Measurements from ENCODE around the gene SLC44A3. TPM values are rescaled to one million over a fixed set of nuclear protein-coding genes. Genes with fewer than 3 reads are reported as not detected.

The SLC44A3 gene
- total RNA-seq, 2 experiments from 2014 or later: 0.37 to 0.52 TPM

- ChIA-PET POLR2A (no interaction called here), CTCF (no interaction called here)
- H3K27ac Mint-ChIP-seq: no peak overlapping the region
- H3K4me1 Mint-ChIP-seq: no peaks in the 10 kb centered on the region
- no peak overlapping the region for H3K4me3 Mint-ChIP-seq
- no peaks in the 10 kb centered on the region for H3K9me3 Mint-ChIP-seq
- H3K27me3 Mint-ChIP-seq: peaks cover 6% of the 10 kb centered on the region
- DNase-seq: no peak
- no peaks in the 10 kb centered on the region for H3K36me3 Mint-ChIP-seq (ENCODE audit: low read depth)
Observed at GRCh38 chr1:94894630-94895029, 74.5 kb downstream of the SLC44A3 start.

DNA sequence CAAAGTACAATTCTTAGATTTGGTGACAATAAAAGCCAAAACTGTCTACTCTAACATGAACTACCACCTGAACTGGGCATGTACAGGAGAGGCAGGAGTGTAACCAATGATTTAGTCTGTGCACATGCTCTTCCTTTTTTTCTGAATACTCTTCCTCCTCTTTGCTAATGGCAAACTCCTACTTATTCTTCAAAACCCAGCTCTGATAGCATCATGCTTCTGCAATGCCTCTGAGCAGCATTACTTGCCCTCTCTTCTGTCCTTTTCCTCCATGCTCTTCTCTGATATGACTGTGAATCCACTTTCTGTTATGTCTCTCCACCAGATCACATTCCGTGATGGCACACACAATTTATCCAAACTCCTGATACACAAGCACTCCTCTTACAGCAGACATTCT lies 75.4 kb downstream of the SLC44A3 start:
- Mint-ChIP-seq H3K27me3 (peaks cover 6% of the 10 kb centered on the region), H3K9me3 (no peaks in the 10 kb centered on the region), H3K4me1 (no peaks in the 10 kb centered on the region), H3K36me3 (ENCODE audit: low read depth) (no peaks in the 10 kb centered on the region), H3K27ac (no peak overlapping the region), H3K4me3 (no peak overlapping the region)
- no peak for DNase-seq
- POLR2A ChIA-PET: no interaction called here
- CTCF ChIA-PET: no interaction called here

DNA sequence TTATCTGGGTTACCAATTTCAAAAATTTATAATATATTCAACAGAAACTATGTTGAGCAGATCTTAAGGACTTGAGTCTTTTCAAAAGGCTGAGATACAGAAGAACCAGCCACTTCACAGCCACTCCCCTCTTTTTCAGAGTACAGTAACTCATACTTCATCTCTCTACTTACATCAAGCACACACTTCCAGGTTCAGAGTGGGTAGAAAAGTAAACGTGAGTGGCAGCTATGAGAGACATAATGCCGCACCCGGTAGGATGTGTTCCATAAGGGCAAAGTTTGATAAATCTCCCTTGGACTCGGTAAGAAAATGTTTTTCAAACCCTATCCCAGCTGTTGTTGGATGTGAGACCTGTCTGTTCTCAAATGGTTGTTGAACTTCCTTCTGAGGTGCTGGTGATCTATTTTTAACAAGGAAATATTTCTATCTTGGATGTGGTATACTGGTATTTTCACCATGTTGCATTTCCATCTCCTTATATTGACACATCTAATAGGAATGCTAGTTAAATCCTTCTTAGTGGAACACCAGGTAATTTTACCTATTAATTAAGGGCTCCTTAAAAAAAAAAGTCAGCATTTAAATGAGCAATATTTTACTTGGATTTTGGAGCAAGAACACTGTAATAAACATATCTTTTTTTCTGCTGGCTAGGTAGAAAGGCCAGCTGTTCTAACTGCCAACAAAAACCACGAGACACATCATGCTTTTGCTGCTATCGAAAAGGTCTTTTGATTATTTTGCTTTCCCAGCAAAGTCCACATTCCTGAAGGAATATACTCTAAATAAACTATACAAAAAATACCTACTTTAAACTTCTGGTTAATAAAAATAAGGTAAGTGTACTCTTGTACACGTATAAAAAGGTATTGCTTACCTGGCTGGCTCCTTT lies 78.6 kb downstream of the SLC44A3 start:
- H3K27ac Mint-ChIP-seq: no peak overlapping the region
- H3K4me3 Mint-ChIP-seq: no peak overlapping the region
- CTCF ChIA-PET: no interaction called here
- no peak for DNase-seq
- no peaks in the 10 kb centered on the region for H3K9me3 Mint-ChIP-seq
- no peaks in the 10 kb centered on the region for H3K4me1 Mint-ChIP-seq
- peaks cover 8% of the 10 kb centered on the region for H3K27me3 Mint-ChIP-seq
- H3K36me3 Mint-ChIP-seq (ENCODE audit: low read depth): no peaks in the 10 kb centered on the region
- POLR2A ChIA-PET: no interaction called here

- Mint-ChIP-seq H3K36me3 (ENCODE audit: low read depth) (no peaks in the 10 kb centered on the region), H3K4me3 (no peak overlapping the region), H3K27ac (no peak overlapping the region), H3K9me3 (no peaks in the 10 kb centered on the region), H3K27me3 (peaks cover 5% of the 10 kb centered on the region), H3K4me1 (no peaks in the 10 kb centered on the region)
- DNase-seq: no peak
- POLR2A ChIA-PET: no interaction called here
- CTCF ChIA-PET: no interaction called here
Observed at GRCh38 chr1:94899756-94900155, 79.6 kb downstream of the SLC44A3 start.

DNA sequence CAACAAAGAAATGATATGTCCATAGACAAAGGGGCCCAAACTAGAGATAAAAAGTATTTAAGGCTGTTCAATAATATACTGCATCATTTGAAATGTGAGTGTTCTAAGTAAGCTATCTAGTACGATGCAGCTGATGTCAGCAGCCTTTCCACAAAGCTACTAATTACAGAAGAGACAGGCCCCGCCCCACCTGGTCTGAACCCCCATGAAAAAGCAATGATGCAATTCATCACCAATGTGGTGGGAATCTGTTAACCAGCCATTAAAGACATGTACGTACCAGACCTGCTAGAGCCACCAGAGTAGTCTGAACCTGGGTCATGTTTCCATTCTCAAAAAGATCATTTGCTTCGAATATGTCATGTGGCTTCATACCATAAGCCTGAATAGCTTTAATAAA lies 81.7 kb downstream of the SLC44A3 start:
- no peaks in the 10 kb centered on the region for H3K9me3 Mint-ChIP-seq
- H3K36me3 Mint-ChIP-seq (ENCODE audit: low read depth): no peaks in the 10 kb centered on the region
- DNase-seq: no peak
- no peak overlapping the region for H3K4me3 Mint-ChIP-seq
- ChIA-PET CTCF (no interaction called here), POLR2A (no interaction called here)
- H3K27me3 Mint-ChIP-seq: peaks cover 2% of the 10 kb centered on the region
- H3K4me1 Mint-ChIP-seq: no peaks in the 10 kb centered on the region
- no peak overlapping the region for H3K27ac Mint-ChIP-seq

- H3K4me1 Mint-ChIP-seq: no peaks in the 10 kb centered on the region
Observed at GRCh38 chr1:94903280-94904009, 83.3 kb downstream of the SLC44A3 start.

GRCh38 chr1:94905207-94905606 lies 85.0 kb downstream of the SLC44A3 start:
- Mint-ChIP-seq H3K4me1 (no peaks in the 10 kb centered on the region), H3K36me3 (ENCODE audit: low read depth) (no peaks in the 10 kb centered on the region), H3K27ac (no peak overlapping the region), H3K4me3 (no peak overlapping the region), H3K27me3 (peaks cover 7% of the 10 kb centered on the region), H3K9me3 (no peaks in the 10 kb centered on the region)
- DNase-seq: no peak
- ChIA-PET CTCF (no interaction called here), POLR2A (no interaction called here)

More at GRCh38 chr1:94903280-94904009, 83.3 kb downstream of the SLC44A3 start:
- Mint-ChIP-seq H3K36me3 (ENCODE audit: low read depth) (no peaks in the 10 kb centered on the region), H3K4me3 (no peak overlapping the region), H3K27ac (no peak overlapping the region), H3K9me3 (no peaks in the 10 kb centered on the region), H3K27me3 (peaks cover 2% of the 10 kb centered on the region)
- ChIA-PET POLR2A (no interaction called here), CTCF (interaction anchor here (0.5 kb wide), 1 partner anchor 11 kb away, joined by 4 read pairs; no protein-coding TSS in a partner anchor)
- no peak for DNase-seq

DNA sequence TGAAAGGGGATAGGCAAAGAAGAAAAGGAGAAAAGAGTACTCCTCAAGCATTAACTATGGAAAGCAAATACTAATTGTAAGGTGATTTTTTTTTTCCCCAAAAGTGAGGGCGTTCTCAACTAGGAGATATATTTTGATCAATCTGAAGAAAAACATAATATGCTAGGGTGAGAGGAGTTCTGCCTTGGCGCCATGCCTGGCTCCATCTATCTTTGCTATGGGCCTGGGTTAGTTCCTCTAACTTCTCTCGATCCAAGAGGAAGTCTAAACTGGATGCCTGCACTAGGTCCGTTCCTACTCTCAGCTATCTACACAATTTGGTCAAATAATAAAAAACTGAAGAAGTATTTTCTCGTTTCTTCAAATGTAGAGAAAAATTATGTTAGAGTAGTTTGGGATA lies 86.2 kb downstream of the SLC44A3 start:
- POLR2A ChIA-PET: no interaction called here
- Mint-ChIP-seq H3K9me3 (no peaks in the 10 kb centered on the region), H3K27me3 (peaks cover 9% of the 10 kb centered on the region), H3K4me1 (no peaks in the 10 kb centered on the region), H3K36me3 (ENCODE audit: low read depth) (no peaks in the 10 kb centered on the region), H3K27ac (no peak overlapping the region), H3K4me3 (no peak overlapping the region)
- DNase-seq: no peak
- CTCF ChIA-PET: no interaction called here

GRCh38 chr1:94907136-94907535 lies 87.0 kb downstream of the SLC44A3 start:
- H3K9me3 Mint-ChIP-seq: no peaks in the 10 kb centered on the region
- DNase-seq: no peak
- peaks cover 9% of the 10 kb centered on the region for H3K27me3 Mint-ChIP-seq
- H3K4me1 Mint-ChIP-seq: no peaks in the 10 kb centered on the region
- H3K27ac Mint-ChIP-seq: no peak overlapping the region
- no peak overlapping the region for H3K4me3 Mint-ChIP-seq
- ChIA-PET CTCF (no interaction called here), POLR2A (no interaction called here)
- no peaks in the 10 kb centered on the region for H3K36me3 Mint-ChIP-seq (ENCODE audit: low read depth)

GRCh38 chr1:94908190-94908589 lies 88.0 kb downstream of the SLC44A3 start:
- Mint-ChIP-seq H3K36me3 (ENCODE audit: low read depth) (no peaks in the 10 kb centered on the region), H3K4me3 (no peak overlapping the region), H3K27ac (no peak overlapping the region), H3K27me3 (peaks cover 7% of the 10 kb centered on the region), H3K9me3 (no peaks in the 10 kb centered on the region), H3K4me1 (no peaks in the 10 kb centered on the region)
- POLR2A ChIA-PET: interaction anchor here (0.6 kb wide), 1 partner anchor 19 kb away, joined by 3 read pairs; no protein-coding TSS in a partner anchor
- DNase-seq: no peak
- CTCF ChIA-PET: interaction anchor here (1.5 kb wide), 1 partner anchor 11 kb away, joined by 3 read pairs; no protein-coding TSS in a partner anchor

DNA sequence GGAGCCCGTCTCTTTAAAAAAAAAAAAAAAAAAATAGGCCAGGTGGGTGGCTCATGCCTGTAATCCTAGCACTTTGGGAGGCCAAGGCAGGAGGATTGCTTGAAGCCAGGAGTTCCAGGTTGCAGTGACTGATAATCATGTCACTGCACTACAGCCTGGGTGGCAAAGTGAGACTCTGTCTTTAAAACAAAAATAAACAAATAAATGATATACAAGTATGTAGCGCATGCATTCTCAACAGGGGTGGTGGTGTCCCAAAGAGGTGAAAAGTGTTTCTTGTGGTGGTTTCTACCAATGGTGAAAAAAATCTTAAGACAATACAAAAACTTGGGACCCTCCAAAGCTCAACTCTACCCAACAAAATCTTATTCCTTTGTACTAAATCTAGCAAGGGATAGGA lies 88.8 kb downstream of the SLC44A3 start:
- Mint-ChIP-seq H3K36me3 (ENCODE audit: low read depth) (no peaks in the 10 kb centered on the region), H3K27me3 (peaks cover 7% of the 10 kb centered on the region), H3K27ac (no peak overlapping the region), H3K4me1 (no peaks in the 10 kb centered on the region), H3K9me3 (no peaks in the 10 kb centered on the region), H3K4me3 (no peak overlapping the region)
- ChIA-PET CTCF (interaction anchor here (0.6 to 1.5 kb wide), 3 partner anchors 8 to 185 kb away, joined by 3 to 4 read pairs (median 3); no protein-coding TSS in a partner anchor), POLR2A (no interaction called here)
- no peak for DNase-seq

DNA sequence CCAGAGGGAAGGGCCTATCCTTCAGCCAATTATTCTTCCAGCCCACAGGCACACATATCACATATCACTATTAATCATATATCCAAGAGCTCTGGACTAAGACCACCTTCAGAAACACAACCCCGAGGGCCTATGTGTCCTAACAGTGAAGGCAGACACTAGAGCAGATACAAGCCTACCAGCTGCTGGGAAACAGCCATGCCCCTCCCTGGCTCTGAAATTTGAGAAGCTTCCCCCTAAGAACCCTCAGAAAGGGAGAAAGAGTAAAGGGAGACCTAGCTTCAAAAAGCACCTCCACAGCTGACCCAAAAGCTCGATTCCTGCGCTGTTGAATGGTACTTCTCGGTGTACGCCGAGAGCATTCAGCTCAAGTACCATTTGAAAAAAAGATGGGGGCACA lies 89.3 kb downstream of the SLC44A3 start:
- no peak for DNase-seq
- Mint-ChIP-seq H3K27ac (no peak overlapping the region), H3K4me3 (no peak overlapping the region), H3K9me3 (no peaks in the 10 kb centered on the region), H3K27me3 (peaks cover 7% of the 10 kb centered on the region), H3K36me3 (ENCODE audit: low read depth) (no peaks in the 10 kb centered on the region), H3K4me1 (no peaks in the 10 kb centered on the region)
- POLR2A ChIA-PET: no interaction called here
- CTCF ChIA-PET: interaction anchor here (0.6 to 1.0 kb wide), 2 partner anchors 9 to 186 kb away, joined by 3 to 4 read pairs; no protein-coding TSS in a partner anchor
